ENCODE data around the gene NELL1. TPM values are rescaled to one million over a fixed set of nuclear protein-coding genes. Genes with fewer than 3 reads are reported as not detected.

Gene NELL1
- total RNA-seq, 6 donors from 2014 or later: 0.26 TPM; not detected in 5

GRCh38 chr11:21323617-21324016, 654.2 kb downstream of the NELL1 start:
- H3K27ac ChIP-seq: no peak overlapping the region
- no peaks in the 10 kb centered on the region for H3K36me3 ChIP-seq
- H3K4me3 ChIP-seq: no peak overlapping the region
- ATAC-seq (ENCODE audit: low FRiP score in 2 of 2): no peak
- no peak for TF ChIP-seq POLR2AphosphoS5 (IDR thresholded peaks at IDR 0.05)
- no peak for TF ChIP-seq EP300 (IDR thresholded peaks at IDR 0.05)
- no peak for TF ChIP-seq CTCF (IDR thresholded peaks at IDR 0.05)
- no peak for TF ChIP-seq POLR2A (IDR thresholded peaks at IDR 0.05)
- no peaks in the 10 kb centered on the region for H3K4me1 ChIP-seq
- DNase-seq: no peak
- no peaks in the 10 kb centered on the region for H3K9me3 ChIP-seq
- WGBS, 2 donors: 88 to 93% methylated on average over 2 of the region's 2 CpGs
- no peaks in the 10 kb centered on the region for H3K27me3 ChIP-seq

GRCh38 chr11:21343204-21343603, 673.8 kb downstream of the NELL1 start:
- ATAC-seq (ENCODE audit: low FRiP score in 2 of 2) (no peak), DNase-seq (no peak)
- 34 to 39% methylated on average over 2 of the region's 2 CpGs for WGBS, 2 donors
- no peaks in the 10 kb centered on the region for H3K27me3 ChIP-seq
- H3K27ac ChIP-seq: no peak overlapping the region
- no peaks in the 10 kb centered on the region for H3K4me1 ChIP-seq
- H3K9me3 ChIP-seq: no peaks in the 10 kb centered on the region
- no peak overlapping the region for H3K4me3 ChIP-seq
- TF ChIP-seq POLR2A (IDR thresholded peaks at IDR 0.05): no peak
- TF ChIP-seq EP300 (IDR thresholded peaks at IDR 0.05): no peak
- TF ChIP-seq POLR2AphosphoS5 (IDR thresholded peaks at IDR 0.05): no peak
- TF ChIP-seq CTCF (IDR thresholded peaks at IDR 0.05): no peak
- H3K36me3 ChIP-seq: no peaks in the 10 kb centered on the region

GRCh38 chr11:21346361-21346760, 677.0 kb downstream of the NELL1 start:
- no peak for ATAC-seq (ENCODE audit: low FRiP score in 2 of 2)
- Histone ChIP-seq H3K36me3 (no peaks in the 10 kb centered on the region), H3K4me3 (no peak overlapping the region), H3K27me3 (no peaks in the 10 kb centered on the region), H3K9me3 (no peaks in the 10 kb centered on the region), H3K4me1 (no peaks in the 10 kb centered on the region), H3K27ac (no peak overlapping the region)
- TF ChIP-seq POLR2AphosphoS5 (IDR thresholded peaks at IDR 0.05) (no peak), POLR2A (IDR thresholded peaks at IDR 0.05) (no peak), CTCF (IDR thresholded peaks at IDR 0.05) (no peak), EP300 (IDR thresholded peaks at IDR 0.05) (no peak)
- no peak for DNase-seq

GRCh38 chr11:21350613-21351012, 681.2 kb downstream of the NELL1 start:
- Histone ChIP-seq H3K27me3 (no peaks in the 10 kb centered on the region), H3K36me3 (no peaks in the 10 kb centered on the region), H3K9me3 (no peaks in the 10 kb centered on the region), H3K4me1 (no peaks in the 10 kb centered on the region), H3K4me3 (no peak overlapping the region), H3K27ac (no peak overlapping the region)
- 82 to 92% methylated on average over 2 of the region's 2 CpGs for WGBS, 2 donors
- TF ChIP-seq EP300 (IDR thresholded peaks at IDR 0.05): no peak
- no peak for TF ChIP-seq POLR2AphosphoS5 (IDR thresholded peaks at IDR 0.05)
- no peak for TF ChIP-seq CTCF (IDR thresholded peaks at IDR 0.05)
- no peak for TF ChIP-seq POLR2A (IDR thresholded peaks at IDR 0.05)
- ATAC-seq (ENCODE audit: low FRiP score in 2 of 2) (no peak), DNase-seq (no peak)

GRCh38 chr11:21353425-21353824, 684.0 kb downstream of the NELL1 start:
- TF ChIP-seq EP300 (IDR thresholded peaks at IDR 0.05) (no peak), CTCF (IDR thresholded peaks at IDR 0.05) (no peak), POLR2A (IDR thresholded peaks at IDR 0.05) (no peak)
- DNase-seq (no peak), ATAC-seq (ENCODE audit: low FRiP score in 2 of 2) (no peak)
- Histone ChIP-seq H3K4me1 (no peaks in the 10 kb centered on the region), H3K27ac (no peak overlapping the region), H3K9me3 (no peaks in the 10 kb centered on the region), H3K36me3 (no peaks in the 10 kb centered on the region), H3K27me3 (no peaks in the 10 kb centered on the region), H3K4me3 (no peak overlapping the region)
- WGBS, 2 donors: 70 to 84% methylated on average over 5 of the region's 5 CpGs

Measured in upper lobe of left lung (tissue), 6 donors.